HEK293 (cell line): ENCODE measurements around the gene CHRNA1.

Experiments used
- CTCF ChIP-seq: fragments of 450-650 bp; formaldehyde crosslinking; IDR thresholded peaks from 2 replicates; pipeline ENCODE4 v1.5.1; 2016; ENCODE audit warnings: missing biosample characterization, missing genetic modification characterization
- FEZF1 ChIP-seq: fragments of 450-650 bp; formaldehyde crosslinking; IDR thresholded peaks from 2 replicates; pipeline ENCODE4 v1.5.1; 2016; ENCODE audit warnings: missing biosample characterization, missing genetic modification characterization
- INSM2 ChIP-seq: fragments of 450-650 bp; formaldehyde crosslinking; IDR thresholded peaks from 2 replicates; pipeline ENCODE4 v1.5.1; 2016; ENCODE audit warnings: missing biosample characterization, missing genetic modification characterization
- TSHZ1 ChIP-seq: fragments of 450-650 bp; formaldehyde crosslinking; IDR thresholded peaks from 2 replicates; pipeline ENCODE4 v1.5.1; 2016; ENCODE audit warnings: missing biosample characterization, missing genetic modification characterization, borderline replicate concordance
- YY1 ChIP-seq: fragments of 450-650 bp; formaldehyde crosslinking; IDR thresholded peaks from 2 replicates; pipeline ENCODE4 v1.5.1; 2018; ENCODE audit warnings: missing biosample characterization, missing genetic modification characterization

- TF ChIP-seq YY1 (tag by site-specific recombination) (no peak), CTCF (tag by site-specific recombination) (no peak), FEZF1 (tag by site-specific recombination) (no peak), INSM2 (tag by site-specific recombination) (no peak), TSHZ1 (no peak)
Observed at GRCh38 chr2:174797781-174798276, 33.6 kb upstream of the CHRNA1 start.
